Activated T-cell treated with anti-CD3 and anti-CD28 coated beads, Interleukin-2, amount 50 U/mL, for 72 hours (primary cell): ENCODE results near the gene AMOTL1. TPM values are rescaled to one million over a fixed set of nuclear protein-coding genes. Genes with fewer than 3 reads are reported as not detected.

Experiments used
- ATAC-seq, 2 donors: fragments of 150-1000 bp; cut with Tn5 transposase; replicated peaks in 1 of 2; 2 replicates each; pipeline ENCODE4 v1.10.0; 2021; ENCODE audit warnings: moderate library complexity in 2 of 2, mild to moderate bottlenecking in 1 of 2
- DNase-seq, 2 donors: peaks; one replicate each; pipeline ENCODE4 v3.0.0; 2021 to 2022; ENCODE audit warnings: mixed read lengths in 1 of 2
- H3K27ac Mint-ChIP-seq: one replicate; pipeline ENCODE4 v1.8.0; 2022; ENCODE audit warnings: mild to moderate bottlenecking, moderate library complexity, mixed read lengths
- H3K27me3 Mint-ChIP-seq: one replicate; pipeline ENCODE4 v1.8.0; 2022; ENCODE audit warnings: low read depth, mixed read lengths
- H3K36me3 Mint-ChIP-seq, 2 donors: one replicate each; pipeline ENCODE4 v1.8.0; 2022; ENCODE audit warnings: mixed read lengths in 2 of 2, mild to moderate bottlenecking in 1 of 2; ENCODE audit not compliant: insufficient read depth in 2 of 2
- H3K4me1 Mint-ChIP-seq: one replicate; pipeline ENCODE4 v1.8.0; 2022; ENCODE audit warnings: low read depth, mixed read lengths
- H3K4me3 Mint-ChIP-seq, 2 donors: one replicate each; pipeline ENCODE4 v1.8.0; 2022; ENCODE audit warnings: mild to moderate bottlenecking in 2 of 2, mixed read lengths in 2 of 2, moderate library complexity in 2 of 2
- H3K9me3 Mint-ChIP-seq, 2 donors: one replicate each; pipeline ENCODE4 v1.8.0; 2022; ENCODE audit warnings: mixed read lengths in 2 of 2
- total RNA-seq, 2 donors: library from RNA; stranded (reverse); gene quantifications; one replicate each; pipeline ENCODE4 v1.2.3, GENCODE V29; 2022

The AMOTL1 gene
- total RNA-seq, 2 donors from 2014 or later: 0.67 to 2.8 TPM

- Mint-ChIP-seq H3K27ac (no peak overlapping the region), H3K36me3 (no peaks in the 10 kb centered on the region), H3K4me3 (no peak overlapping the region), H3K27me3 (peaks cover 14% of the 10 kb centered on the region), H3K9me3 (no peaks in the 10 kb centered on the region), H3K4me1 (no peaks in the 10 kb centered on the region)
- DNase-seq (no peak), ATAC-seq (no peak)
Measured at GRCh38 chr11:94793822-94794221, 25.7 kb downstream of the AMOTL1 start.

DNA sequence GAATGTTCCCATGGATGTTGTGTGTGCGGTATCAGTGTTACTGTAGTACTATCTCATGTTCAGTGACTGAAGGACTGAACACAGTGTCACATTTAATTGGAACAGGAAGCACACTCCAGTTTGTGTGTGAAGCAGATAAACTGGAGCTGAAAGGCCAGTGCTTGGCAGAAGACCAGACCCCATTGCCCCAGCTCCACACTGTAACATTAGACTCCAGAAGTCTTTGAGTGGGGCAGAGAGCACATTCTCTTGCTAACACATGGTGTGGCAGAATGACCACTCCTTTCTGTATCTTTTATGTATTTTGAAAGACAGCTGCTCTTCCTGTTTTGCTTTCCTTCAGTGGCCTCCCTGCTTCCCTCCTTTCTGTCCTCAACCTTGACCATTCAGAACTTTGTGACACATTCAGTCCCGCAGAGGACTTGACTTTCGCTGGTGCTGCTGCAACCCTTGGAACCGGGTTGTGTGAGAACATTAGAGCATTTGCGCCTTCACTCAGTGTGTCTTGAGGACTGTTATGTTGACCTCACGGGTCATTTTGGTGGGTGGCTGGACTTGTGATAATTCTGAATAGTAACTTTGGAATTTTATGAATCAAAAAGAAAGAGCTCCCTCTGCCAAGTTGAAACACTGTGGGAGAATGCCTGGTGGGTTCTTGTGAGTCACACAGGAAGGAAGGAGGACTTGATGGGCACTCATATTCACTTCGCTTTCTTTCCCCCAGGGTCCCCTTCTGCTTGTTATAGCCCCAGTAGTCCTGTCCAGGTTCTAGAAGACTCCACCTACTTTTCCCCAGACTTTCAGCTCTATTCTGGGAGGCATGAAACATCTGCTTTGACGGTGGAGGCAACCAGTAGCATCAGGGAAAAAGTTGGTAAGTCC, 26.4 kb downstream of the AMOTL1 start:
- ATAC-seq (no peak), DNase-seq (no peak)
- Mint-ChIP-seq H3K36me3 (no peaks in the 10 kb centered on the region), H3K9me3 (no peaks in the 10 kb centered on the region), H3K27me3 (peaks cover 14% of the 10 kb centered on the region), H3K4me1 (no peaks in the 10 kb centered on the region), H3K27ac (no peak overlapping the region), H3K4me3 (no peak overlapping the region)

DNA sequence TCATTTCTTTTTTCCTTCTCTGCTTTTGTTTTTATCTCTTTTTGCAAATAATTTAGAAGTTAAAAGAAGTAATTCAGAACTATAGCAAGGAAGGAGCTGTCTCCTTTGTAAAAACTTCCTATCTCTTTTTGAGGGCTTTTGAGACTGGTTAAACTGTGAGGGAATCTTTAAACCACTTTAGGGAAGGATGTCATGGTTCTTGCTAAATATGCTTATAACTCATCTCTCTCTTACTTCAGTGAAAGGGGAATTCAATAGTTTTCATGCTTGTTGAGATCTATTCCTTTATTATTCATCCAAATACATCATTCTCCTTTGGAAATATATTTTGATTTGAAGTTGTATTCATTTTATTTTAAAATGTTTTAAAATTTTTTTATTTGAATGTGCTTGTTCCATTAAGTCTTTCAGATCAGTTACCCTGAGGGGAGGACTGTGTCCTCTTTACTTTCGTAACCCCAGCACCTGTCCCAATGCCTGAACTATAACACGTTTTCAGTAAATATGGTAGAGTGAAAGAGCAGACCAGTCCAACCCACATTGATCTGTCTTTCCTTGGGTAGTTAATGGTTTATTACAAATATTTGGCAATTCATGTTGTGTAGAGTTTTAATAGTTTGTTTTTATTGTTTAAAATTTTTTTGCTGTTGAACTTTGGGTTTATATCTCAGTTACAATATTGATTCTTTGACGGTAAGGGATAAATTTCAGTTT, 27.5 kb downstream of the AMOTL1 start:
- DNase-seq (no peak), ATAC-seq (no peak)
- Mint-ChIP-seq H3K27ac (no peak overlapping the region), H3K36me3 (no peaks in the 10 kb centered on the region), H3K4me3 (no peak overlapping the region), H3K27me3 (peaks cover 8% of the 10 kb centered on the region), H3K9me3 (no peaks in the 10 kb centered on the region), H3K4me1 (no peaks in the 10 kb centered on the region)

DNA sequence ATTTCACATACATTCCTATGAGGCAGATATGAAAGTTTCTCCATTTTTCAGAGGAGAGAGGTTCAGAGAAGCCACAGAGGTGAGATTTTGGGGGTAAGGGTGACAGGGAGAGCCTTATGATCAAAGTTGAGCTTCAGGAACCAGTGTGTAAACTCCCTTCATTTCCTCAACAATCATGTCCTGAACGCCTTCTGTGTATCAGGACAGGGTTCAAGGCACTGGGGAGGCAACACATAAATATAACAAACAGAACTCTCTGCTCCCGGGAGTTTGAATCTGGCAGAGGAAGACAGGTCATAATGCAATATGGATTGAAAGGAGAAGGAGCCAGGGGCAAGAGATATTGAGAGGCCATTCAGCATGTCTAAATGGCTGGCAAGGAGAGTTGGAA, 28.0 kb downstream of the AMOTL1 start:
- H3K4me3 Mint-ChIP-seq: no peak overlapping the region
- no peak overlapping the region for H3K27ac Mint-ChIP-seq
- H3K36me3 Mint-ChIP-seq: no peaks in the 10 kb centered on the region
- H3K4me1 Mint-ChIP-seq: no peaks in the 10 kb centered on the region
- no peaks in the 10 kb centered on the region for H3K9me3 Mint-ChIP-seq
- no peak for ATAC-seq
- DNase-seq: no peak
- peaks cover 8% of the 10 kb centered on the region for H3K27me3 Mint-ChIP-seq

- H3K4me1 Mint-ChIP-seq: no peaks in the 10 kb centered on the region
- DNase-seq (no peak), ATAC-seq (no peak)
- peaks cover 8% of the 10 kb centered on the region for H3K27me3 Mint-ChIP-seq
- no peaks in the 10 kb centered on the region for H3K36me3 Mint-ChIP-seq
- H3K9me3 Mint-ChIP-seq: no peaks in the 10 kb centered on the region
- H3K27ac Mint-ChIP-seq: no peak overlapping the region
- no peak overlapping the region for H3K4me3 Mint-ChIP-seq
Measured at GRCh38 chr11:94796863-94797262, 28.7 kb downstream of the AMOTL1 start.

- ATAC-seq (no peak), DNase-seq (no peak)
- no peaks in the 10 kb centered on the region for H3K9me3 Mint-ChIP-seq
- no peaks in the 10 kb centered on the region for H3K4me1 Mint-ChIP-seq
- no peaks in the 10 kb centered on the region for H3K36me3 Mint-ChIP-seq
- no peak overlapping the region for H3K4me3 Mint-ChIP-seq
- peaks cover 7% of the 10 kb centered on the region for H3K27me3 Mint-ChIP-seq
- no peak overlapping the region for H3K27ac Mint-ChIP-seq
Measured at GRCh38 chr11:94799726-94800125, 31.6 kb downstream of the AMOTL1 start.

GRCh38 chr11:94800414-94800813, 32.3 kb downstream of the AMOTL1 start:
- Mint-ChIP-seq H3K27ac (no peak overlapping the region), H3K9me3 (no peaks in the 10 kb centered on the region), H3K4me3 (no peak overlapping the region), H3K4me1 (no peaks in the 10 kb centered on the region), H3K36me3 (no peaks in the 10 kb centered on the region), H3K27me3 (peaks cover under 1% of the 10 kb centered on the region)
- DNase-seq: no peak
- ATAC-seq: no peak

DNA sequence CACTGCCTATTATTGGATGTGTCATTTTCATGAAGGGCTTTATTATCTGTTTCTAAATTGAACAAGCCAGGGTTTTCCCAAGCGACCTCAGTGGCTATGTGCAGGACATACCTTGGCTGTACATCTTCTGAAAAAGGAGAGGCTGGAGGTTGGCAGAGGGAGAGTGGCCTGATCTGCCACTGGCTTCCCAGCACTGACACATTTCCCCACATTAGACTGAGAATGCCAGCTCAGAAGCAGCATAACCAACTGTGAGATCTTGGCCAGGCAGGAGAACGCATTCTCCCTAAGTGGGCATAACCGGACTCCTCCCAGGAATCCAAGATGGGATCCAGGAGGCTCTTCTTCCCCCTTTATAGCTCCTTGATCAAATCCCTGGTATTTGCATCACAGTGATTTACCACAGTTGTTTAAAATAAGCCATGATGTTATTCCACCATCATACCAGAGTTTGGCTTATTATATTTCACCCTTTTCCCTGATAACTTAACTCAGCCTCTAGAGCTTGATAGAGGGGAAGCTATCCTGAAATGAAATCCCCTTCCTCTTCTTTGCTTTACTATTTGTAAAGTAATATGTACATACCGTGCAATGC, 33.8 kb downstream of the AMOTL1 start:
- ATAC-seq: no peak
- H3K27me3 Mint-ChIP-seq: no peaks in the 10 kb centered on the region
- H3K27ac Mint-ChIP-seq: no peak overlapping the region
- no peak for DNase-seq
- no peaks in the 10 kb centered on the region for H3K9me3 Mint-ChIP-seq
- H3K4me3 Mint-ChIP-seq: no peak overlapping the region
- no peaks in the 10 kb centered on the region for H3K36me3 Mint-ChIP-seq
- no peaks in the 10 kb centered on the region for H3K4me1 Mint-ChIP-seq

DNA sequence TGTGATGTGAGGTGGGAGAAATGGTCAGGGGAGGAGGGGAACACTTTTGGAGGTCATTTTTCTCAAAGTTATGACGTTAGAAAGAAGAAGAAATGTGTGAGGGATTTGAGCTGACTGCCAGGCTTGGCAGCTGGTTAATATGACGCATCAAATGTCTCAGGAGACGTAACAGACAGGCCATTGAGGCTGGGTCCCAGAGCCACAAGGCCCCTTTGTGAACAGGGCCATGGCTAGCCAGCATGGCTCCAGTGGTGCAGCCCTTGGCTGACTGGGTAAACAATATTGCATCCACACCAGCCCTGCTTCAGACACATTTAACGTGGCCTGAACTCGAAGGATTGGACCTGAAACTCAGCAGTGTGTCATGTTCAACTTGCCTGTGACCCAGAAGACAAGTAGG, 34.3 kb downstream of the AMOTL1 start:
- H3K4me3 Mint-ChIP-seq: no peak overlapping the region
- H3K4me1 Mint-ChIP-seq: no peaks in the 10 kb centered on the region
- ATAC-seq (no peak), DNase-seq (no peak)
- H3K27me3 Mint-ChIP-seq: no peaks in the 10 kb centered on the region
- no peaks in the 10 kb centered on the region for H3K36me3 Mint-ChIP-seq
- no peaks in the 10 kb centered on the region for H3K9me3 Mint-ChIP-seq
- H3K27ac Mint-ChIP-seq: no peak overlapping the region

- H3K27me3 Mint-ChIP-seq: no peaks in the 10 kb centered on the region
- H3K9me3 Mint-ChIP-seq: no peaks in the 10 kb centered on the region
- no peak overlapping the region for H3K27ac Mint-ChIP-seq
- ATAC-seq (no peak), DNase-seq (no peak)
- H3K4me1 Mint-ChIP-seq: no peaks in the 10 kb centered on the region
- H3K4me3 Mint-ChIP-seq: no peak overlapping the region
- H3K36me3 Mint-ChIP-seq: no peaks in the 10 kb centered on the region
Measured at GRCh38 chr11:94803491-94803890, 35.3 kb downstream of the AMOTL1 start.

- H3K27ac Mint-ChIP-seq: no peak overlapping the region
- no peaks in the 10 kb centered on the region for H3K36me3 Mint-ChIP-seq
- H3K9me3 Mint-ChIP-seq: no peaks in the 10 kb centered on the region
- ATAC-seq: no peak
- H3K4me1 Mint-ChIP-seq: no peaks in the 10 kb centered on the region
- no peak for DNase-seq
- no peak overlapping the region for H3K4me3 Mint-ChIP-seq
- no peaks in the 10 kb centered on the region for H3K27me3 Mint-ChIP-seq
Measured at GRCh38 chr11:94804874-94805273, 36.7 kb downstream of the AMOTL1 start.

- no peaks in the 10 kb centered on the region for H3K27me3 Mint-ChIP-seq
- H3K9me3 Mint-ChIP-seq: no peaks in the 10 kb centered on the region
- ATAC-seq (no peak), DNase-seq (no peak)
- no peaks in the 10 kb centered on the region for H3K4me1 Mint-ChIP-seq
- no peak overlapping the region for H3K27ac Mint-ChIP-seq
- H3K36me3 Mint-ChIP-seq: no peaks in the 10 kb centered on the region
- H3K4me3 Mint-ChIP-seq: no peak overlapping the region
Measured at GRCh38 chr11:94806014-94806413, 37.9 kb downstream of the AMOTL1 start.

GRCh38 chr11:94806419-94806818, 38.3 kb downstream of the AMOTL1 start:
- DNase-seq (no peak), ATAC-seq (no peak)
- Mint-ChIP-seq H3K27me3 (no peaks in the 10 kb centered on the region), H3K4me3 (no peak overlapping the region), H3K27ac (no peak overlapping the region), H3K9me3 (no peaks in the 10 kb centered on the region), H3K4me1 (no peaks in the 10 kb centered on the region), H3K36me3 (no peaks in the 10 kb centered on the region)
